ENCODE data around the gene TYROBP. TPM values are rescaled to one million over a fixed set of nuclear protein-coding genes. Genes with fewer than 3 reads are reported as not detected.
"Not testable (repeated sequence)": the region's sequence is repeated elsewhere in the genome, so short reads cannot be mapped to it uniquely, and the experiment has no call there.

TYROBP gene
- total RNA-seq, 4 donors from 2014 or later = 3.0 to 116 (median 45.3) TPM

GRCh38 chr19:35896643-35897040 is 11.5 kb downstream of the TYROBP start:
- TF ChIP-seq POLR2A (IDR thresholded peaks at IDR 0.05) (no peak), EP300 (IDR thresholded peaks at IDR 0.05) (no peak), POLR2AphosphoS5 (IDR thresholded peaks at IDR 0.05) (no peak), CTCF (IDR thresholded peaks at IDR 0.05) (no peak)
- H3K36me3 ChIP-seq = peaks cover 0 to 61% of the 10 kb centered on the region in 2 donors
- H3K27ac ChIP-seq = no peak overlapping the region
- H3K27me3 ChIP-seq = no peaks in the 10 kb centered on the region
- 93% methylated on average over 3 of the region's 13 CpGs; no CpG with 5 or more reads in 1 of the 2 donors for WGBS, 2 donors (ENCODE audit: low coverage in 1 of 2)
- no peak for ATAC-seq
- no peak overlapping the region for H3K4me3 ChIP-seq
- H3K9me3 ChIP-seq = no peaks in the 10 kb centered on the region
- H3K4me1 ChIP-seq = peaks cover 0 to 38% (median 19%) of the 10 kb centered on the region in 3 donors

GRCh38 chr19:35895911-35896642 is 12.0 kb downstream of the TYROBP start:
- ATAC-seq = no peak
- Histone ChIP-seq H3K27me3 (no peaks in the 10 kb centered on the region), H3K36me3 (peaks cover 0 to 63% of the 10 kb centered on the region in 2 donors), H3K27ac (no peak overlapping the region), H3K4me3 (no peak overlapping the region), H3K9me3 (no peaks in the 10 kb centered on the region), H3K4me1 (peaks cover 0 to 33% (median 14%) of the 10 kb centered on the region in 3 donors)
- 64% methylated on average over 3 of the region's 21 CpGs; no CpG with 5 or more reads in 1 of the 2 donors for WGBS, 2 donors (ENCODE audit: low coverage in 1 of 2)
- TF ChIP-seq CTCF (IDR thresholded peaks at IDR 0.05) = no peak
- no peak for TF ChIP-seq POLR2A (IDR thresholded peaks at IDR 0.05)
- no peak for TF ChIP-seq POLR2AphosphoS5 (IDR thresholded peaks at IDR 0.05)
- no peak for TF ChIP-seq EP300 (IDR thresholded peaks at IDR 0.05)

- WGBS, 2 donors (ENCODE audit: low coverage in 1 of 2) = 100% methylated on average over 2 of the region's 2 CpGs; no CpG with 5 or more reads in 1 of the 2 donors
- H3K27me3 ChIP-seq = no peaks in the 10 kb centered on the region
- no peaks in the 10 kb centered on the region for H3K9me3 ChIP-seq
- no peak overlapping the region for H3K4me3 ChIP-seq
- no peak overlapping the region for H3K27ac ChIP-seq
- H3K36me3 ChIP-seq = peaks cover 0 to 81% of the 10 kb centered on the region in 2 donors
- ATAC-seq = no peak
- peaks cover 0 to 26% (median 10%) of the 10 kb centered on the region in 3 donors for H3K4me1 ChIP-seq
- TF ChIP-seq POLR2A (IDR thresholded peaks at IDR 0.05) = no peak
- TF ChIP-seq POLR2AphosphoS5 (IDR thresholded peaks at IDR 0.05) = no peak
- TF ChIP-seq EP300 (IDR thresholded peaks at IDR 0.05) = no peak
- TF ChIP-seq CTCF (IDR thresholded peaks at IDR 0.05) = no peak
These were observed 13.8 kb downstream of the TYROBP start for GRCh38 chr19:35894342-35894741.

- H3K36me3 ChIP-seq = peaks cover 0 to 97% of the 10 kb centered on the region in 2 donors
- not testable (repeated sequence) for H3K27me3 ChIP-seq, H3K27ac ChIP-seq, H3K4me3 ChIP-seq, H3K4me1 ChIP-seq, H3K9me3 ChIP-seq, ATAC-seq
- WGBS, 2 donors (ENCODE audit: low coverage in 1 of 2) = 100% methylated on average over 3 of the region's 3 CpGs; no CpG with 5 or more reads in 1 of the 2 donors
These were observed 16.3 kb downstream of the TYROBP start for GRCh38 chr19:35891819-35892218.

- Histone ChIP-seq H3K4me1 (no peaks in the 10 kb centered on the region), H3K4me3 (no peak overlapping the region), H3K27me3 (no peaks in the 10 kb centered on the region), H3K27ac (no peak overlapping the region), H3K9me3 (no peaks in the 10 kb centered on the region), H3K36me3 (peaks cover 0 to 84% of the 10 kb centered on the region in 2 donors)
- WGBS, 2 donors (ENCODE audit: low coverage in 1 of 2) = 82 to 85% methylated on average over 4 to 6 of the region's 13 CpGs
- TF ChIP-seq EP300 (IDR thresholded peaks at IDR 0.05) (no peak), CTCF (IDR thresholded peaks at IDR 0.05) (no peak), POLR2A (IDR thresholded peaks at IDR 0.05) (no peak), POLR2AphosphoS5 (IDR thresholded peaks at IDR 0.05) (no peak)
- ATAC-seq = no peak
These were observed 17.9 kb downstream of the TYROBP start for GRCh38 chr19:35890113-35890650.
